Mucosa of descending colon (tissue), 3 donors: ENCODE data around the gene PKD1L1. TPM values are rescaled to one million over a fixed set of nuclear protein-coding genes. Genes with fewer than 3 reads are reported as not detected.

Experiments
- ATAC-seq: fragments of 200-7000 bp; cut with Tn5 transposase; one replicate; pipeline ENCODE4 v1.9.1; 2020; ENCODE audit warnings: mild to moderate bottlenecking, moderate library complexity
- DNase-seq, 3 donors: peaks; one replicate each; pipeline ENCODE4 v3.0.0-alpha.2; 2020
- H3K36me3 ChIP-seq: fragments of 200-600 bp; one replicate; pipeline ENCODE4 v1.8.0; 2021; ENCODE audit warnings: low read depth, mild to moderate bottlenecking
- H3K4me1 ChIP-seq: fragments of 200-600 bp; one replicate; pipeline ENCODE4 v1.8.0; 2021; ENCODE audit warnings: low read depth, mild to moderate bottlenecking
- H3K4me3 ChIP-seq: fragments of 200-600 bp; one replicate; pipeline ENCODE4 v1.8.0; 2021; ENCODE audit warnings: mild to moderate bottlenecking
- H3K9me3 ChIP-seq: fragments of 200-600 bp; one replicate; pipeline ENCODE4 v1.8.0; 2021; ENCODE audit warnings: mild to moderate bottlenecking
- CTCF ChIP-seq: fragments of 200-600 bp; IDR thresholded peaks from one replicate; pipeline ENCODE4 v1.8.0; 2022; ENCODE audit warnings: antibody characterized with exemption, mild to moderate bottlenecking
- intact Hi-C, 2 donors: fragments of 100-400 bp; cut with DNase I in 1 of 2; cut with micrococcal nuclease in 1 of 2; formaldehyde crosslinking; loops; one replicate each; pipeline versions ENCODE4 v1.11.0 to v1.11.1; 2022; cut with DNase I, micrococcal nuclease
- total RNA-seq, 3 donors: library from RNA; stranded (reverse); fragmentation: NEBNext Ultra II Directional in 2 of 3; extraction: Animal tissue kit (Norgen Biotek cat#: 25700) in 2 of 3; gene quantifications; one replicate each; pipeline versions ENCODE4 v1.2.1 to v1.2.4, GENCODE V29; 2021 to 2023
- donor health status: DM: no; HTN: no; CAD: no; lungs with moderate emphysema.
- donor health status: DM: no; HTN: no; CAD: no.
- donor health status: DM: no; HTN: yes; CAD: no.

PKD1L1 gene
- total RNA-seq, 3 donors from 2014 or later, result 0.60 to 0.95 (median 0.61) TPM

GRCh38 chr7:47741984-47742383 lies 206.3 kb downstream of the PKD1L1 start:
- H3K4me1 ChIP-seq, result no peaks in the 10 kb centered on the region
- no peak for TF ChIP-seq CTCF
- no peak for ATAC-seq

GRCh38 chr7:47739891-47740290 lies 208.4 kb downstream of the PKD1L1 start:
- ATAC-seq, result no peak
- intact Hi-C loops, result no loop called here
- Histone ChIP-seq H3K36me3 (no peaks in the 10 kb centered on the region), H3K9me3 (no peaks in the 10 kb centered on the region), H3K4me1 (no peaks in the 10 kb centered on the region), H3K4me3 (no peak overlapping the region)
- DNase-seq, result no peak
- TF ChIP-seq CTCF, result no peak

More at GRCh38 chr7:47741984-47742383, 206.3 kb downstream of the PKD1L1 start:
- Histone ChIP-seq H3K36me3 (no peaks in the 10 kb centered on the region), H3K9me3 (no peaks in the 10 kb centered on the region), H3K4me3 (no peak overlapping the region)
- intact Hi-C loops, result no loop called here
- no peak for DNase-seq

- intact Hi-C loops, result no loop called here
- DNase-seq (no peak), ATAC-seq (no peak)
Observed at GRCh38 chr7:47739301-47739875, 208.9 kb downstream of the PKD1L1 start.

GRCh38 chr7:47738563-47739166 lies 209.6 kb downstream of the PKD1L1 start:
- no peaks in the 10 kb centered on the region for H3K36me3 ChIP-seq
- H3K4me3 ChIP-seq, result no peak overlapping the region
- no peak for TF ChIP-seq CTCF
- intact Hi-C loops, result no loop called here
- DNase-seq (no peak), ATAC-seq (no peak)
- no peaks in the 10 kb centered on the region for H3K4me1 ChIP-seq
- H3K9me3 ChIP-seq, result no peaks in the 10 kb centered on the region

More at GRCh38 chr7:47739301-47739875, 208.9 kb downstream of the PKD1L1 start:
- TF ChIP-seq CTCF, result no peak
- H3K4me3 ChIP-seq, result no peak overlapping the region
- H3K4me1 ChIP-seq, result no peaks in the 10 kb centered on the region
- H3K9me3 ChIP-seq, result no peaks in the 10 kb centered on the region
- H3K36me3 ChIP-seq, result no peaks in the 10 kb centered on the region

- TF ChIP-seq CTCF, result no peak
- Histone ChIP-seq H3K36me3 (no peaks in the 10 kb centered on the region), H3K4me1 (no peaks in the 10 kb centered on the region), H3K4me3 (no peak overlapping the region), H3K9me3 (no peaks in the 10 kb centered on the region)
- DNase-seq, result no peak
- no peak for ATAC-seq
- intact Hi-C loops, result no loop called here
Observed at GRCh38 chr7:47737601-47738000, 210.7 kb downstream of the PKD1L1 start.
